Transverse colon (tissue), 3 donors: ENCODE results near the gene MMP27.

ENCODE experiments used
- CTCF ChIP-seq, 5 experiments: fragments of 200-600 bp in 3 of 5; fragments of 450-650 bp in 2 of 5; sonication (generic) in 3 of 5; IDR thresholded peaks; 1 replicate in 2 of 5; 2 replicates in 3 of 5; pipeline ENCODE4 v1.5.1; 2016 to 2017; ENCODE audit warnings: antibody characterized with exemption in 5 of 5, inconsistent platforms in 3 of 5, mild to moderate bottlenecking in 2 of 5, moderate library complexity in 1 of 5
- POLR2A ChIP-seq: fragments of 450-650 bp; IDR thresholded peaks from one replicate; pipeline ENCODE4 v1.6.1; 2016; ENCODE audit warnings: antibody characterized with exemption, mild to moderate bottlenecking, moderate library complexity

GRCh38 chr11:102647430-102647829, 58.1 kb downstream of the MMP27 start:
- no peak for TF ChIP-seq CTCF (IDR thresholded peaks at IDR 0.05)
- no peak for TF ChIP-seq POLR2A
